Renal cortex interstitium (tissue), 11 donors: ENCODE measurements around the gene CDK6. TPM values are rescaled to one million over a fixed set of nuclear protein-coding genes. Genes with fewer than 3 reads are reported as not detected.

Experiments used
- DNase-seq, 11 donors: peaks; one replicate each; pipeline ENCODE4 v3.0.0-alpha.2; 2013; ENCODE audit warnings: low read depth in 9 of 11, low spot score in 4 of 11; ENCODE audit errors: extremely low read depth in 1 of 11
- polyA plus RNA-seq, 3 donors: library from polyadenylated mRNA; unstranded; fragments of 120-200 nt; gene quantifications; one replicate each; pipeline ENCODE4 v1.2.1, GENCODE V29; 2013; ENCODE audit not compliant: insufficient read length in 3 of 3

Gene CDK6
- polyA plus RNA-seq, 3 donors: 46.1 to 51.2 (median 46.6) TPM

GRCh38 chr7:92706563-92706962 is 129.8 kb downstream of the CDK6 start:
- no peak for DNase-seq

GRCh38 chr7:92705831-92706230 is 130.5 kb downstream of the CDK6 start:
- DNase-seq: no peak

- DNase-seq: no peak
Observed at GRCh38 chr7:92704858-92705257, 131.5 kb downstream of the CDK6 start.

- no peak for DNase-seq
Observed at GRCh38 chr7:92702535-92702934, 133.8 kb downstream of the CDK6 start.

- no peak for DNase-seq
Observed at GRCh38 chr7:92699966-92700514, 136.3 kb downstream of the CDK6 start.

- no peak for DNase-seq
Observed at GRCh38 chr7:92699560-92699959, 136.8 kb downstream of the CDK6 start.

GRCh38 chr7:92698237-92698841 is 138.0 kb downstream of the CDK6 start:
- peak in 9 of 11 donors; percentile 26 to 84 (median 64) for DNase-seq

GRCh38 chr7:92697414-92697813 is 139.0 kb downstream of the CDK6 start:
- DNase-seq: no peak

- DNase-seq: no peak
Observed at GRCh38 chr7:92697012-92697411, 139.4 kb downstream of the CDK6 start.

- no peak for DNase-seq
Observed at GRCh38 chr7:92696584-92696983, 139.8 kb downstream of the CDK6 start.

- peak; percentile 64 to 85 (median 74) for DNase-seq
Observed at GRCh38 chr7:92695308-92696261, 140.8 kb downstream of the CDK6 start.

GRCh38 chr7:92694211-92694610 is 142.2 kb downstream of the CDK6 start:
- DNase-seq: no peak

GRCh38 chr7:92693519-92693918 is 142.9 kb downstream of the CDK6 start:
- DNase-seq: no peak

- peak in 5 of 11 donors; percentile 18 to 70 (median 29) for DNase-seq
Observed at GRCh38 chr7:92691578-92691977, 144.8 kb downstream of the CDK6 start.

GRCh38 chr7:92685136-92686042 is 151.0 kb downstream of the CDK6 start:
- DNase-seq: no peak

GRCh38 chr7:92684274-92684673 is 152.1 kb downstream of the CDK6 start:
- DNase-seq: no peak

GRCh38 chr7:92682903-92683539 is 153.4 kb downstream of the CDK6 start:
- no peak for DNase-seq

GRCh38 chr7:92682330-92682729 is 154.0 kb downstream of the CDK6 start:
- DNase-seq: no peak

- no peak for DNase-seq
Observed at GRCh38 chr7:92681633-92682032, 154.7 kb downstream of the CDK6 start.
